IMR-90 (cell line): ENCODE measurements around the gene LTBP1. TPM values are rescaled to one million over a fixed set of nuclear protein-coding genes. Genes with fewer than 3 reads are reported as not detected.

Experiments
- ATAC-seq: fragments of 200-7000 bp; cut with Tn5 transposase; 2 replicates; pipeline ENCODE4 v1.9.1; 2020; ENCODE audit warnings: low read depth, mild to moderate bottlenecking, moderate library complexity
- BruUV-seq: library from RNA; stranded (reverse); fragments of 400-500 nt; replicated peaks from 2 replicates; lab custom pipeline; 2021; lab: Mats Ljungman, UMichigan
- CTCF ChIA-PET: fragments of 300-600 bp; formaldehyde crosslinking; extraction: SDS; loops from one replicate; lab custom pipeline; 2021; ENCODE audit warnings: antibody characterized with exemption; lab: Yijun Ruan, JAX
- POLR2A ChIA-PET: fragments of 300-600 bp; sonication (Branson Sonifier 250); formaldehyde crosslinking; loops from one replicate; lab custom pipeline; 2022; ENCODE audit warnings: antibody characterized with exemption; ENCODE audit not compliant: unreplicated experiment; lab: Charles Lee
- DNase-seq: peaks from one replicate; pipeline ENCODE4 v3.0.0; 2013
- H2AFZ ChIP-seq: replicated peaks from 2 replicates; pipeline ENCODE3; 2013; ENCODE audit warnings: low read length, mild to moderate bottlenecking; ENCODE audit not compliant: poor library complexity
- H2AK5ac ChIP-seq: 2 replicates; pipeline ENCODE4 v1.6.1; 2013; ENCODE audit warnings: low read depth, low read length, inconsistent platforms
- H2AK9ac ChIP-seq: replicated peaks from 2 replicates; pipeline ENCODE3; 2013; ENCODE audit warnings: mild to moderate bottlenecking, low read depth, low read length, moderate library complexity; ENCODE audit not compliant: poor library complexity
- H2BK120ac ChIP-seq: 2 replicates; pipeline ENCODE4 v1.6.1; 2013; ENCODE audit warnings: low read depth, low read length, inconsistent platforms
- H2BK15ac ChIP-seq: 3 replicates; pipeline ENCODE4 v1.6.1; 2013; ENCODE audit warnings: low read depth, low read length, inconsistent platforms
- H2BK20ac ChIP-seq: 2 replicates; pipeline ENCODE4 v1.6.1; 2013; ENCODE audit warnings: low read depth, mild to moderate bottlenecking, inconsistent platforms, low read length, moderate library complexity
- H2BK5ac ChIP-seq: 2 replicates; pipeline ENCODE4 v1.6.1; 2013; ENCODE audit warnings: mild to moderate bottlenecking, low read depth, low read length, inconsistent platforms; ENCODE audit not compliant: poor library complexity, severe bottlenecking
- H3K14ac ChIP-seq: replicated peaks from 2 replicates; pipeline ENCODE4 v1.6.1; 2013; ENCODE audit warnings: low read depth, low read length, inconsistent platforms
- H3K18ac ChIP-seq: 2 replicates; pipeline ENCODE4 v1.6.1; 2013; ENCODE audit warnings: low read depth, low read length, control low read depth
- H3K23ac ChIP-seq: 2 replicates; pipeline ENCODE4 v1.6.1; 2013; ENCODE audit warnings: low read depth, low read length, inconsistent platforms
- H3K27ac ChIP-seq: 2 replicates; pipeline ENCODE4 v1.5.1; 2013; ENCODE audit warnings: mild to moderate bottlenecking, control low read depth, low read length; ENCODE audit not compliant: insufficient read depth
- H3K27me3 ChIP-seq: 2 replicates; pipeline ENCODE4 v1.6.1; 2013; ENCODE audit warnings: low read length; ENCODE audit not compliant: control insufficient read depth, insufficient read depth
- H3K36me3 ChIP-seq: 2 replicates; pipeline ENCODE4 v1.6.1; 2013; ENCODE audit warnings: low read length, mixed read lengths; ENCODE audit not compliant: control insufficient read depth, insufficient read depth
- H3K4ac ChIP-seq: 2 replicates; pipeline ENCODE4 v1.6.1; 2013; ENCODE audit warnings: low read depth, low read length, inconsistent platforms
- H3K4me1 ChIP-seq: 2 replicates; pipeline ENCODE4 v1.6.1; 2013; ENCODE audit warnings: low read length, mixed read lengths; ENCODE audit not compliant: control insufficient read depth, insufficient read depth
- H3K4me2 ChIP-seq: 2 replicates; pipeline ENCODE4 v1.6.1; 2013; ENCODE audit warnings: low read depth, mild to moderate bottlenecking, control low read depth, low read length, moderate library complexity
- H3K4me3 ChIP-seq: 2 replicates; pipeline ENCODE4 v1.5.1; 2013; ENCODE audit warnings: low read depth, mild to moderate bottlenecking, control low read depth, low read length, moderate library complexity; ENCODE audit not compliant: insufficient read depth
- H3K56ac ChIP-seq: 2 replicates; pipeline ENCODE4 v1.6.1; 2013; ENCODE audit warnings: low read length, inconsistent platforms; ENCODE audit not compliant: insufficient read depth; ENCODE audit errors: extremely low read depth
- H3K79me1 ChIP-seq, 2 experiments: 2 replicates each; pipeline ENCODE4 v1.6.1; 2013; ENCODE audit warnings: low read length in 2 of 2, inconsistent platforms in 1 of 2, low read depth in 1 of 2
- H3K9ac ChIP-seq: 2 replicates; pipeline ENCODE4 v1.6.1; 2013; ENCODE audit warnings: low read depth, low read length, control low read depth
- H3K9me1 ChIP-seq: 2 replicates; pipeline ENCODE4 v1.6.1; 2013; ENCODE audit warnings: low read length, inconsistent platforms; ENCODE audit not compliant: insufficient read depth
- H3K9me3 ChIP-seq: 2 replicates; pipeline ENCODE4 v1.6.1; 2013; ENCODE audit warnings: low read length; ENCODE audit not compliant: control insufficient read depth, insufficient read depth
- H4K20me1 ChIP-seq: 2 replicates; pipeline ENCODE4 v1.6.1; 2013; ENCODE audit warnings: low read length, inconsistent platforms; ENCODE audit not compliant: insufficient read depth
- H4K5ac ChIP-seq: 2 replicates; pipeline ENCODE4 v1.6.1; 2013; ENCODE audit warnings: mild to moderate bottlenecking, low read depth, low read length, control low read depth
- H4K8ac ChIP-seq, 2 experiments: 2 replicates each; pipeline ENCODE4 v1.6.1; 2013; ENCODE audit warnings: low read depth in 2 of 2, low read length in 2 of 2, control low read depth in 1 of 2, inconsistent platforms in 1 of 2
- H4K91ac ChIP-seq: 2 replicates; pipeline ENCODE4 v1.6.1; 2013; ENCODE audit warnings: low read depth, low read length, inconsistent platforms; ENCODE audit not compliant: insufficient read depth
- BHLHE40 ChIP-seq: fragments of 150-350 bp; IDR thresholded peaks from 2 replicates; pipeline ENCODE4 v1.6.1; 2016; ENCODE audit warnings: mild to moderate bottlenecking, low read depth, low read length
- CEBPB ChIP-seq: IDR thresholded peaks from 2 replicates; pipeline ENCODE4 v1.6.1; 2012; ENCODE audit warnings: low read depth, low read length, improper control_type of control experiment
- CHD1 ChIP-seq: IDR thresholded peaks from 2 replicates; pipeline ENCODE4 v1.6.1; 2012; ENCODE audit warnings: low read depth, low read length, improper control_type of control experiment
- CTCF ChIP-seq: conservative IDR thresholded peaks from 2 replicates; pipeline ENCODE4 v1.5.1; 2012; ENCODE audit warnings: mild to moderate bottlenecking, low read depth, low read length, improper control_type of control experiment
- FOS ChIP-seq: fragments of 150-350 bp; IDR thresholded peaks from 2 replicates; pipeline ENCODE4 v1.6.1; 2016; ENCODE audit warnings: low read depth, low read length
- MAFK ChIP-seq: IDR thresholded peaks from 2 replicates; pipeline ENCODE4 v1.6.1; 2012; ENCODE audit warnings: low read depth, low read length, improper control_type of control experiment
- MAZ ChIP-seq: IDR thresholded peaks from 2 replicates; pipeline ENCODE4 v1.6.1; 2012; ENCODE audit warnings: low read depth, mild to moderate bottlenecking, low read length, improper control_type of control experiment, moderate library complexity, borderline replicate concordance
- MXI1 ChIP-seq: IDR thresholded peaks from 2 replicates; pipeline ENCODE4 v1.6.1; 2012; ENCODE audit warnings: low read depth, mild to moderate bottlenecking, low read length, moderate library complexity, borderline replicate concordance
- NFE2L2 ChIP-seq: fragments of 150-350 bp; IDR thresholded peaks from 2 replicates; pipeline ENCODE4 v1.6.1; 2016; ENCODE audit warnings: low read depth, mild to moderate bottlenecking, low read length
- POLR2A ChIP-seq: IDR thresholded peaks from 2 replicates; pipeline ENCODE4 v1.6.1; 2012; ENCODE audit warnings: mild to moderate bottlenecking, low read depth, low read length
- RAD21 ChIP-seq: IDR thresholded peaks from 2 replicates; pipeline ENCODE4 v1.6.1; 2012; ENCODE audit warnings: low read length, improper control_type of control experiment
- RCOR1 ChIP-seq: IDR thresholded peaks from 2 replicates; pipeline ENCODE4 v1.6.1; 2012; ENCODE audit warnings: mild to moderate bottlenecking, low read length, improper control_type of control experiment; ENCODE audit not compliant: insufficient replicate concordance
- RFX5 ChIP-seq: IDR thresholded peaks from 2 replicates; pipeline ENCODE4 v1.8.0; 2012; ENCODE audit warnings: low read depth, mild to moderate bottlenecking, low read length, moderate library complexity
- SMC3 ChIP-seq: fragments of 150-350 bp; IDR thresholded peaks from 2 replicates; pipeline ENCODE4 v1.6.1; 2016; ENCODE audit warnings: low read depth, mild to moderate bottlenecking, antibody characterized with exemption, low read length, moderate library complexity
- USF2 ChIP-seq: fragments of 150-350 bp; IDR thresholded peaks from 2 replicates; pipeline ENCODE4 v1.6.1; 2017; ENCODE audit warnings: mild to moderate bottlenecking, antibody characterized with exemption, low read length, low read depth
- WGBS, 2 experiments: methylation state at CpG; one replicate each; pipeline versions ENCODE4 v1.1.5 to v1.1.7; 2013; ENCODE audit warnings: missing lambda C conversion rate in 2 of 2; ENCODE audit not compliant: insufficient read length in 1 of 2; ENCODE audit errors: extremely low coverage in 2 of 2; 5-methylcytosine and 5-hydroxymethylcytosine counted together
- dilution Hi-C: fragments of 300-500 bp; cut with HindIII; formaldehyde crosslinking; loops from one replicate; pipeline ENCODE4 v1.14.3; 2018; ENCODE audit warnings: low sequenced_read_pairs; ENCODE audit not compliant: unreplicated experiment
- in situ Hi-C: fragments of 300-500 bp; cut with MboI; formaldehyde crosslinking; loops from 3 replicates; pipeline ENCODE4 v1.14.3; 2019; ENCODE audit warnings: low sequenced_read_pairs, inconsistent platforms, mixed read lengths
- intact Hi-C: fragments of 100-400 bp; cut with micrococcal nuclease; formaldehyde crosslinking; loops from 2 replicates; pipeline ENCODE4 v1.10.0; 2022
- polyA plus RNA-seq, 3 experiments: library from polyadenylated mRNA; depleted of rRNA; stranded (reverse); fragments of >200 nt; gene quantifications; 2 replicates each; pipeline ENCODE4 v1.2.3, GENCODE V29; 2012; ENCODE audit warnings: low replicate concordance in 1 of 3
- total RNA-seq: library from RNA; depleted of rRNA; stranded (reverse); fragments of >200 nt; gene quantifications from 2 replicates; pipeline ENCODE4 v1.2.3, GENCODE V29; 2012
- TF ChIP-seq, protein P1 (sequence below): fragments of 150-350 bp; IDR thresholded peaks from 2 replicates; pipeline ENCODE4 v1.6.1; 2016; ENCODE audit warnings: low read depth, mild to moderate bottlenecking, low read length, moderate library complexity, borderline replicate concordance

The LTBP1 gene
- total and polyA plus RNA-seq, 2 of the 4 experiments (the other 2 are of a cell fraction) = 235 to 326 TPM

GRCh38 chr2:33241072-33241471 is 294.3 kb downstream of the LTBP1 start:
- Histone ChIP-seq H3K36me3 (peaks cover 9% of the 10 kb centered on the region), H2BK5ac (peak overlapping the region; percentile 91), H3K56ac (no peak overlapping the region), H2AFZ (no peak overlapping the region), H3K23ac (no peak overlapping the region), H3K4me2 (no peak overlapping the region), H3K27ac (peak overlapping the region; percentile 24; the same call in 1 of the 2 replicates), H3K9me3 (no peaks in the 10 kb centered on the region), H2BK20ac (peak overlapping the region; percentile 35), H3K14ac (peak overlapping the region; percentile 74; the same call in 1 of the 2 replicates), H2AK5ac (peak overlapping the region; percentile 83), H3K4me1 (peaks cover 12% of the 10 kb centered on the region), H4K8ac (peak overlapping the region; percentile 32 to 62), H2BK120ac (peak overlapping the region; percentile 66; the same call in 1 of the 2 replicates), H3K9me1 (peaks cover 2% of the 10 kb centered on the region; the same call in 1 of the 2 replicates), H3K79me1 (peaks cover 25 to 45% of the 10 kb centered on the region in 2 experiments), H4K20me1 (no peaks in the 10 kb centered on the region), H3K9ac (no peak overlapping the region), H3K4ac (peak overlapping the region; percentile 42), H2BK15ac (peak overlapping the region; percentile 35; the same call in 2 of the 3 replicates), H2AK9ac (no peak overlapping the region), H3K27me3 (no peaks in the 10 kb centered on the region), H4K91ac (peak overlapping the region; percentile 66; the same call in 1 of the 2 replicates), H3K18ac (peak overlapping the region; percentile 21; the same call in 1 of the 2 replicates), H4K5ac (peak overlapping the region; percentile 8; the same call in 1 of the 2 replicates), H3K4me3 (no peak overlapping the region)
- ATAC-seq = no peak
- POLR2A ChIA-PET = no interaction called here
- DNase-seq = no peak
- WGBS, 2 experiments = 86% methylated on average over 1 of the region's 5 CpGs; no CpG with 5 or more reads in 1 of the 2 experiments
- intact Hi-C loops (no loop called here), dilution Hi-C loops (no loop called here), in situ Hi-C loops (no loop called here)
- no peak for TF ChIP-seq MAFK
- no peak for TF ChIP-seq CEBPB
- TF ChIP-seq SMC3 = no peak
- no peak for TF ChIP-seq FOS
- TF ChIP-seq CHD1 = no peak
- no peak for TF ChIP-seq USF2
- TF ChIP-seq CTCF = no peak
- no peak for TF ChIP-seq BHLHE40
- no peak for TF ChIP-seq RFX5
- no peak for TF ChIP-seq RAD21
- TF ChIP-seq, protein P1, sequence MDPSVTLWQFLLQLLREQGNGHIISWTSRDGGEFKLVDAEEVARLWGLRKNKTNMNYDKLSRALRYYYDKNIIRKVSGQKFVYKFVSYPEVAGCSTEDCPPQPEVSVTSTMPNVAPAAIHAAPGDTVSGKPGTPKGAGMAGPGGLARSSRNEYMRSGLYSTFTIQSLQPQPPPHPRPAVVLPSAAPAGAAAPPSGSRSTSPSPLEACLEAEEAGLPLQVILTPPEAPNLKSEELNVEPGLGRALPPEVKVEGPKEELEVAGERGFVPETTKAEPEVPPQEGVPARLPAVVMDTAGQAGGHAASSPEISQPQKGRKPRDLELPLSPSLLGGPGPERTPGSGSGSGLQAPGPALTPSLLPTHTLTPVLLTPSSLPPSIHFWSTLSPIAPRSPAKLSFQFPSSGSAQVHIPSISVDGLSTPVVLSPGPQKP = no peak
- no peak for TF ChIP-seq MXI1
- TF ChIP-seq NFE2L2 = no peak
- no peak for TF ChIP-seq RCOR1
- no peak for TF ChIP-seq POLR2A
- TF ChIP-seq MAZ = no peak
- CTCF ChIA-PET = no interaction called here
- BruUV-seq = no TSS peak
